Measurements from ENCODE around the gene LASP1.

LASP1 gene

GRCh38 chr17:38917259-38917658, 47.4 kb downstream of the LASP1 start:
- no peak for TF ChIP-seq CTCF (IDR thresholded peaks at IDR 0.05; ENCODE audit: insufficient read depth, low read depth, low read length, missing control alignments)
- H3K4me3 ChIP-seq (ENCODE audit: low read depth, low read length): no peak overlapping the region
- no peak for DNase-seq (ENCODE audit: low read depth)

- H3K4me3 ChIP-seq (ENCODE audit: low read depth, low read length): no peak overlapping the region
- DNase-seq (ENCODE audit: low read depth): no peak
- TF ChIP-seq CTCF (IDR thresholded peaks at IDR 0.05; ENCODE audit: insufficient read depth, low read depth, low read length, missing control alignments): no peak
Observed at GRCh38 chr17:38918129-38918913, 48.5 kb downstream of the LASP1 start.

- H3K4me3 ChIP-seq (ENCODE audit: low read depth, low read length): no peak overlapping the region
- no peak for DNase-seq (ENCODE audit: low read depth)
- TF ChIP-seq CTCF (IDR thresholded peaks at IDR 0.05; ENCODE audit: insufficient read depth, low read depth, low read length, missing control alignments): no peak
Observed at GRCh38 chr17:38918916-38919315, 49.1 kb downstream of the LASP1 start.

GRCh38 chr17:38919316-38920078, 49.6 kb downstream of the LASP1 start:
- TF ChIP-seq CTCF (IDR thresholded peaks at IDR 0.05; ENCODE audit: insufficient read depth, low read depth, low read length, missing control alignments): no peak
- H3K4me3 ChIP-seq (ENCODE audit: low read depth, low read length): no peak overlapping the region
- no peak for DNase-seq (ENCODE audit: low read depth)

GRCh38 chr17:38920374-38921291, 50.8 kb downstream of the LASP1 start:
- no peak overlapping the region for H3K4me3 ChIP-seq (ENCODE audit: low read depth, low read length)
- no peak for DNase-seq (ENCODE audit: low read depth)
- TF ChIP-seq CTCF (IDR thresholded peaks at IDR 0.05; ENCODE audit: insufficient read depth, low read depth, low read length, missing control alignments): no peak

- no peak for TF ChIP-seq CTCF (IDR thresholded peaks at IDR 0.05; ENCODE audit: insufficient read depth, low read depth, low read length, missing control alignments)
- no peak overlapping the region for H3K4me3 ChIP-seq (ENCODE audit: low read depth, low read length)
- no peak for DNase-seq (ENCODE audit: low read depth)
Observed at GRCh38 chr17:38921756-38922411, 52.0 kb downstream of the LASP1 start.
